ENCODE measurements around the gene DTL.

Gene DTL

DNA sequence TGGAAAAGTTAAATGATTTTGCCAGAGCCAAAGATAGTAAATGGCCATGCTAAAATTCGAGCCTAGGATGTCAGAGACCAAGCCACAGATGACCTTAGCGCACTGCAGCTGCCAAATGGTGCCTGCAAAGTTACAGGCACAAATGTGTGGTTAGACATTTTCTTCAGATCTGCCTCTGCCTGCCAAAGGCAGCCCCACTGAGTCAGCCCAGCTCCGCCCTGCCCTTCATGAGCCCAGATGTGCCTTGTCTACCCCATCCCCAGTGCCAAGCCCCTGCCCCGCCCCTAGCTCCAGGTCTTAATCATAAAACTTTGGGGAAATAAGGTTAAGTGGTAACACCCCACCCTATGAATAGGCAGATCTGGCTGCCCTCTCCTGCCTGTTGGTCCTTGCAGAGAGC lies 105.9 kb downstream of the DTL start:
- no peaks in the 10 kb centered on the region for H3K36me3 ChIP-seq (ENCODE audit: control insufficient read depth, insufficient read depth, low read length)
- no peak overlapping the region for H3K4me3 ChIP-seq (ENCODE audit: low read length)
- no CpG with 5 or more reads among the region's 4 CpGs for WGBS (ENCODE audit: insufficient coverage, insufficient read length)
- no peak for DNase-seq (ENCODE audit: low read depth, low spot score)
- no peaks in the 10 kb centered on the region for H3K9me3 ChIP-seq (ENCODE audit: control insufficient read depth, insufficient read depth, low read length)
- H3K27ac ChIP-seq (ENCODE audit: low read length): no peak overlapping the region
- H3K27me3 ChIP-seq (ENCODE audit: control insufficient read depth, insufficient read depth, low read length): no peaks in the 10 kb centered on the region
- H3K4me1 ChIP-seq (ENCODE audit: control insufficient read depth, insufficient read depth, low read length): no peaks in the 10 kb centered on the region

DNA sequence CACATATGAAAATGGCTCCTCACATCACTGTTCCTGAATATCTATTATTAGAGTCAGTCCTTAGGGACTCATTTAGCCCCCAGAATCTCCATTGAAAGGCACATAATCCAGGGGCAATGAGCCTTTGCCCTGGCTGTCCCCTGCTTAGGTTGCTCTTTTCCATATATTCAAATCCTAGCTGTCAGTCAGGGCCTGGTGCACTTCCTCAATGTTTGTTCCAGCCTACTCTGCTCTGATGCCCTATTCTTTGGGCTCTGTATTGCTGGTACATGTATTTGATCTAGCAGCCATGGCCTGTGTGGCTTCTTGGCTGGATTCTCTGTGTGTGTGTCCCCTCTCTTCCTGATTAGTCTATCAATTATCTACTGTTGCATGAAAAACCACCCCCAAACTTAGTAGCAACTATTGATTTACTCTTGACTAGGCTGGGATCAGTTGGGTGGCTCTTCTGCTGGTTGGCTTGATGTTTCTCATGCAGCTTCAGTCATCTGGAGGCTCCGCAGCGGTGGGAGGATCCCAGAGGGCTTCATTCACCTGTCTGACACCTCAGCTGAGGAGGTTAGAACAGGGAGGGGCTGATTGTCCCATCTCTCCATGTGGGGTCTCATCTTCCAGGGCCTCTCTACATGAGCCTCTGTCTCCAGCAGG lies 107.5 kb downstream of the DTL start:
- Histone ChIP-seq H3K27ac (ENCODE audit: low read length) (no peak overlapping the region), H3K9me3 (ENCODE audit: control insufficient read depth, insufficient read depth, low read length) (no peaks in the 10 kb centered on the region), H3K4me3 (ENCODE audit: low read length) (no peak overlapping the region), H3K36me3 (ENCODE audit: control insufficient read depth, insufficient read depth, low read length) (no peaks in the 10 kb centered on the region), H3K27me3 (ENCODE audit: control insufficient read depth, insufficient read depth, low read length) (no peaks in the 10 kb centered on the region), H3K4me1 (ENCODE audit: control insufficient read depth, insufficient read depth, low read length) (no peaks in the 10 kb centered on the region)
- WGBS (ENCODE audit: insufficient coverage, insufficient read length): no CpG with 5 or more reads among the region's 2 CpGs
- DNase-seq (ENCODE audit: low read depth, low spot score): no peak

GRCh38 chr1:212147581-212148033 lies 112.1 kb downstream of the DTL start:
- H3K36me3 ChIP-seq (ENCODE audit: control insufficient read depth, insufficient read depth, low read length): no peaks in the 10 kb centered on the region
- no peak overlapping the region for H3K4me3 ChIP-seq (ENCODE audit: low read length)
- no CpG with 5 or more reads among the region's 7 CpGs for WGBS (ENCODE audit: insufficient coverage, insufficient read length)
- no peak overlapping the region for H3K27ac ChIP-seq (ENCODE audit: low read length)
- DNase-seq (ENCODE audit: low read depth, low spot score): no peak
- no peaks in the 10 kb centered on the region for H3K4me1 ChIP-seq (ENCODE audit: control insufficient read depth, insufficient read depth, low read length)
- no peaks in the 10 kb centered on the region for H3K27me3 ChIP-seq (ENCODE audit: control insufficient read depth, insufficient read depth, low read length)
- H3K9me3 ChIP-seq (ENCODE audit: control insufficient read depth, insufficient read depth, low read length): no peaks in the 10 kb centered on the region

DNA sequence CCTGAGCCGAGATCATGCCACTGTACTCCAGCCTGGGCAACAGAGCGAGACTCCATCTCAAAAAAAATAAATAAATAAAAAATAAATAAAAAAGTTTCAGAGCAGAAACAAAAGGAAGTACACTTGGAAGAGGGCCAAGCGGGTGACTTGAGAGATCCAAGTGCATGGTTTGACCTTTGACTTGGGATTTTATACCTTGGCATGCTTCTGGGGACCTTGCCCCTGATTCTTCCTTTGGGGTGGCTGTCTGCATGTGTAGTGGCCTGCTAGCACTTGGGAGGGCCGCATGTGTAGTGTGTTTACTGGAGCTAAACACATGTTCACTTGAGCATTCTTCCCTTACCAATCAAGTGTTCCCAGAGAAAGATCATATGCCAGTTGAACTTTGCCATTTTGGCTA lies 114.0 kb downstream of the DTL start:
- Histone ChIP-seq H3K27ac (ENCODE audit: low read length) (no peak overlapping the region), H3K4me3 (ENCODE audit: low read length) (no peak overlapping the region), H3K36me3 (ENCODE audit: control insufficient read depth, insufficient read depth, low read length) (no peaks in the 10 kb centered on the region), H3K27me3 (ENCODE audit: control insufficient read depth, insufficient read depth, low read length) (no peaks in the 10 kb centered on the region), H3K4me1 (ENCODE audit: control insufficient read depth, insufficient read depth, low read length) (no peaks in the 10 kb centered on the region), H3K9me3 (ENCODE audit: control insufficient read depth, insufficient read depth, low read length) (no peaks in the 10 kb centered on the region)
- no peak for DNase-seq (ENCODE audit: low read depth, low spot score)
- WGBS (ENCODE audit: insufficient coverage, insufficient read length): no CpG with 5 or more reads among the region's 4 CpGs

DNA sequence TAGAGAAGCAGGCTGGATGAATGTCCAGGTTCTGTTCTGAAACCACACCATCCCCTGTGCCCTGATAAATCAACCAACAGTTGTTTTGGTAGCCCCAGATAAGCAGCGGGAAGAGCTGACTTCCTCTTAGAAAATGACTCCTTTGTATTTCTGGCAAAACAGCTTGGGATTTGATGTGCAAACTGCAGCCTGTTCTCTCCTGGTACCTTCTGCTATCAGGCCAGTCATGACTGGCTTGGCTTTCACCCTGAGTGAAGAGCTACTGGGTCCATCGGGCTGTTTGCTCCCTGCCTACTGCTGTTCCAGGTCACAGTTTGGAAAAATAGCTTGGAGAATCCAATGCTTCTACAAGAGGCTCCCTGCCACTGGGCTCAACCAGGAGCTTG lies 116.8 kb downstream of the DTL start:
- WGBS (ENCODE audit: insufficient coverage, insufficient read length): no CpG with 5 or more reads among the region's 2 CpGs
- no peak for DNase-seq (ENCODE audit: low read depth, low spot score)
- no peaks in the 10 kb centered on the region for H3K4me1 ChIP-seq (ENCODE audit: control insufficient read depth, insufficient read depth, low read length)
- no peaks in the 10 kb centered on the region for H3K27me3 ChIP-seq (ENCODE audit: control insufficient read depth, insufficient read depth, low read length)
- H3K4me3 ChIP-seq (ENCODE audit: low read length): no peak overlapping the region
- no peak overlapping the region for H3K27ac ChIP-seq (ENCODE audit: low read length)
- no peaks in the 10 kb centered on the region for H3K9me3 ChIP-seq (ENCODE audit: control insufficient read depth, insufficient read depth, low read length)
- no peaks in the 10 kb centered on the region for H3K36me3 ChIP-seq (ENCODE audit: control insufficient read depth, insufficient read depth, low read length)

- H3K27me3 ChIP-seq (ENCODE audit: control insufficient read depth, insufficient read depth, low read length): no peaks in the 10 kb centered on the region
- H3K4me1 ChIP-seq (ENCODE audit: control insufficient read depth, insufficient read depth, low read length): no peaks in the 10 kb centered on the region
- no peak overlapping the region for H3K27ac ChIP-seq (ENCODE audit: low read length)
- H3K9me3 ChIP-seq (ENCODE audit: control insufficient read depth, insufficient read depth, low read length): no peaks in the 10 kb centered on the region
- no peaks in the 10 kb centered on the region for H3K36me3 ChIP-seq (ENCODE audit: control insufficient read depth, insufficient read depth, low read length)
- WGBS (ENCODE audit: insufficient coverage, insufficient read length): no CpG with 5 or more reads among the region's 4 CpGs
- H3K4me3 ChIP-seq (ENCODE audit: low read length): no peak overlapping the region
- no peak for DNase-seq (ENCODE audit: low read depth, low spot score)
These were observed 117.3 kb downstream of the DTL start for GRCh38 chr1:212152869-212153268.

DNA sequence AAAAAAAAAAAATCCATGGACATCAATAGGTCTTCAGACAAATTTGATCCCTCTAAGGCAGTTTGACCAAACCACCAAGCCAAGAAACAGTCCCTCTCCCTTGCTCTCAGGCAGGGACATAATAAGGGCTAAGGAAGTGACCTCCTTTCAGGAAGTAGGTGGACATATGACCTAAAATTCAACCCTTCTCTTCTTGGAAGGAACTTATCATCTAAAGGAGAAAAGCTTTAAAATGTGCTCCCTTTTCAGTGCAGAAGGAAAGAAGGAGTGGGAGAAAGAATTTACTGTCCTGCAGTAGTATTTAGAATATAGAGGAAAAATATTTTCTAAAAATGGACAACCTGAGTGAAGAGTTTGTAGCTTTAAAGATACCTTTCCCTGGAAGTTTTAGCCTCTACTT lies 118.1 kb downstream of the DTL start:
- Histone ChIP-seq H3K36me3 (ENCODE audit: control insufficient read depth, insufficient read depth, low read length) (no peaks in the 10 kb centered on the region), H3K9me3 (ENCODE audit: control insufficient read depth, insufficient read depth, low read length) (no peaks in the 10 kb centered on the region), H3K27ac (ENCODE audit: low read length) (no peak overlapping the region), H3K4me3 (ENCODE audit: low read length) (no peak overlapping the region), H3K27me3 (ENCODE audit: control insufficient read depth, insufficient read depth, low read length) (no peaks in the 10 kb centered on the region), H3K4me1 (ENCODE audit: control insufficient read depth, insufficient read depth, low read length) (no peaks in the 10 kb centered on the region)
- no peak for DNase-seq (ENCODE audit: low read depth, low spot score)

Measured in iPS DF 6.9 (cell line).